Measurements from ENCODE around the gene UNC13A. TPM values are rescaled to one million over a fixed set of nuclear protein-coding genes. Genes with fewer than 3 reads are reported as not detected.
A peak's percentile ranks its signal among the peaks of the same experiment; 100 is the strongest.

UNC13A gene
- total and polyA plus RNA-seq, 2 donors (not counting 3 experiments of a cell fraction or from before 2014, with no cell fraction given), result 0.04 to 0.09 TPM

DNA sequence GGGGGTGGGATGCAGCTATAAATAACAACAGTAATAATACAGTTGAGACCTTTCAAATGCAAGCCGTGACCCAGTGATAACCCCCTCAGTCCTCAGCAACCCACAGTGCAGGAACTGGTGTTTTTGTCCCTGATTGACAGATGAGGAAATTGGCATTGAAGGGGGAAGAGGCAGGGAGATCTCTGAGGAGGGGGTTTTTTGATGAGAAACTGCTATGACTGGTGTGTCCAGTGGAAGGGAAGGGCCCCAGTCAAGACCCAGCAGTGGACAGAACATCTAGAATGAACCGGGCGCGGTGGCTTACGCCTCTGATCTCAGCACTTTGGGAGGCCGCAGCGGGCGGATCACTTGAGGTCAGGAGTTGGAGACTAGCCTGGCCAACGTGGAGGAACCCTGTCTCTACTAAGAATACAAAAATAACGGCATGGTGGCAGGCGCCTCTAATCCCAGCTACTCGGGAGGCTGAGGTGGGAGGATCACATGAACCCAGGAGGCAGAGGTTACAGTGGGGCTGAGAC lies 33.0 kb upstream of the UNC13A start:
- peak overlapping the region; percentile 81 for H3K9ac ChIP-seq (replicated peaks; ENCODE audit: extremely low read depth, insufficient read depth, low read length)
- peaks cover 11 to 24% of the 10 kb centered on the region in 2 experiments for H3K36me3 ChIP-seq (ENCODE audit: control insufficient read depth in 2 of 2, extremely low read depth in 1 of 2, insufficient read depth in 2 of 2, low read length in 2 of 2)
- dilution Hi-C loops (cut with MboI; ENCODE audit: extremely low pct_ligation_motif_present, low sequenced_read_pairs), result no loop called here
- FAIRE-seq (peak; percentile 43), DNase-seq (ENCODE audit: low read depth, low spot score) (no peak)
- no peaks in the 10 kb centered on the region for H3K9me1 ChIP-seq (replicated peaks; ENCODE audit: control insufficient read depth, extremely low read depth, insufficient read depth, low read length)
- H3K27me3 ChIP-seq (ENCODE audit: control insufficient read depth in 2 of 2, insufficient read depth in 2 of 2, low read length in 2 of 2), result no peaks in the 10 kb centered on the region
- H3K4me1 ChIP-seq (ENCODE audit: control insufficient read depth, extremely low read depth, insufficient read depth, low read length), result peaks cover 35% of the 10 kb centered on the region
- peak overlapping the region; percentile 76 to 96 (median 90) for H3K4me3 ChIP-seq (replicated peaks in 1 of 3; ENCODE audit: insufficient read depth in 1 of 3, low read depth in 1 of 3, low read length in 3 of 3)
- H3K9me3 ChIP-seq (replicated peaks; ENCODE audit: control insufficient read depth, insufficient read depth, low read length), result no peaks in the 10 kb centered on the region
- H3K79me2 ChIP-seq (ENCODE audit: control insufficient read depth, insufficient read depth, low read length), result peaks cover 65% of the 10 kb centered on the region
- TSS peak; percentile 54 for BruUV-seq (replicated peaks)
- peak overlapping the region; percentile 90 for H3K27ac ChIP-seq (ENCODE audit: insufficient read depth, low read depth, low read length)
- ChIA-PET CTCF (interaction anchor here (1.0 to 5.2 kb wide), 4 partner anchors 12 to 46 kb away, joined by 3 to 26 read pairs (median 8); no protein-coding TSS in a partner anchor), POLR2A (no interaction called here)
- TF ChIP-seq, protein P1, sequence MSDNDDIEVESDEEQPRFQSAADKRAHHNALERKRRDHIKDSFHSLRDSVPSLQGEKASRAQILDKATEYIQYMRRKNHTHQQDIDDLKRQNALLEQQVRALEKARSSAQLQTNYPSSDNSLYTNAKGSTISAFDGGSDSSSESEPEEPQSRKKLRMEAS (IDR thresholded peaks at IDR 0.05; ENCODE audit: insufficient read depth, insufficient read length), result no peak
- TF ChIP-seq POLR2A (IDR thresholded peaks at IDR 0.05; ENCODE audit: low read depth, low read length), result no peak
- no peak for TF ChIP-seq JUN (IDR thresholded peaks at IDR 0.05; ENCODE audit: borderline replicate concordance, insufficient read depth, insufficient read length, low read depth)
- no peak for TF ChIP-seq EZH2 (IDR thresholded peaks at IDR 0.05; ENCODE audit: borderline replicate concordance, low read depth, low read length, severe bottlenecking)
- TF ChIP-seq MYC (IDR thresholded peaks at IDR 0.05; ENCODE audit: low read depth, low read length), result no peak
- no peak for TF ChIP-seq FOS (IDR thresholded peaks at IDR 0.05; ENCODE audit: borderline replicate concordance, insufficient read depth, low read length)
- TF ChIP-seq, protein P2, sequence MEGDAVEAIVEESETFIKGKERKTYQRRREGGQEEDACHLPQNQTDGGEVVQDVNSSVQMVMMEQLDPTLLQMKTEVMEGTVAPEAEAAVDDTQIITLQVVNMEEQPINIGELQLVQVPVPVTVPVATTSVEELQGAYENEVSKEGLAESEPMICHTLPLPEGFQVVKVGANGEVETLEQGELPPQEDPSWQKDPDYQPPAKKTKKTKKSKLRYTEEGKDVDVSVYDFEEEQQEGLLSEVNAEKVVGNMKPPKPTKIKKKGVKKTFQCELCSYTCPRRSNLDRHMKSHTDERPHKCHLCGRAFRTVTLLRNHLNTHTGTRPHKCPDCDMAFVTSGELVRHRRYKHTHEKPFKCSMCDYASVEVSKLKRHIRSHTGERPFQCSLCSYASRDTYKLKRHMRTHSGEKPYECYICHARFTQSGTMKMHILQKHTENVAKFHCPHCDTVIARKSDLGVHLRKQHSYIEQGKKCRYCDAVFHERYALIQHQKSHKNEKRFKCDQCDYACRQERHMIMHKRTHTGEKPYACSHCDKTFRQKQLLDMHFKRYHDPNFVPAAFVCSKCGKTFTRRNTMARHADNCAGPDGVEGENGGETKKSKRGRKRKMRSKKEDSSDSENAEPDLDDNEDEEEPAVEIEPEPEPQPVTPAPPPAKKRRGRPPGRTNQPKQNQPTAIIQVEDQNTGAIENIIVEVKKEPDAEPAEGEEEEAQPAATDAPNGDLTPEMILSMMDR (IDR thresholded peaks at IDR 0.05; ENCODE audit: extremely low read depth in 1 of 2, insufficient read depth in 1 of 2, low read depth in 1 of 2, low read length in 2 of 2), result no peak
- TF ChIP-seq GATA2 (IDR thresholded peaks at IDR 0.05; ENCODE audit: insufficient read depth, insufficient read length, low read depth, low read length), result no peak
- TF ChIP-seq POLR2AphosphoS5 (IDR thresholded peaks at IDR 0.05; ENCODE audit: insufficient read depth, low read depth, low read length), result no peak
- intact Hi-C loops (cut with micrococcal nuclease), result no loop called here
- H2AFZ ChIP-seq (ENCODE audit: low read depth, low read length), result no peak overlapping the region
- peak overlapping the region; percentile 83 for H3K4me2 ChIP-seq (ENCODE audit: insufficient read depth, low read length)
- no peaks in the 10 kb centered on the region for H4K20me1 ChIP-seq (replicated peaks; ENCODE audit: control insufficient read depth, extremely low read depth, insufficient read depth, low read length)

Measured in endothelial cell of umbilical vein (primary cell).